ENCODE data around the gene PTPN20. TPM values are rescaled to one million over a fixed set of nuclear protein-coding genes. Genes with fewer than 3 reads are reported as not detected.

PTPN20 gene
- total RNA-seq, 1 experiment from 2014 or later: not detected

DNA sequence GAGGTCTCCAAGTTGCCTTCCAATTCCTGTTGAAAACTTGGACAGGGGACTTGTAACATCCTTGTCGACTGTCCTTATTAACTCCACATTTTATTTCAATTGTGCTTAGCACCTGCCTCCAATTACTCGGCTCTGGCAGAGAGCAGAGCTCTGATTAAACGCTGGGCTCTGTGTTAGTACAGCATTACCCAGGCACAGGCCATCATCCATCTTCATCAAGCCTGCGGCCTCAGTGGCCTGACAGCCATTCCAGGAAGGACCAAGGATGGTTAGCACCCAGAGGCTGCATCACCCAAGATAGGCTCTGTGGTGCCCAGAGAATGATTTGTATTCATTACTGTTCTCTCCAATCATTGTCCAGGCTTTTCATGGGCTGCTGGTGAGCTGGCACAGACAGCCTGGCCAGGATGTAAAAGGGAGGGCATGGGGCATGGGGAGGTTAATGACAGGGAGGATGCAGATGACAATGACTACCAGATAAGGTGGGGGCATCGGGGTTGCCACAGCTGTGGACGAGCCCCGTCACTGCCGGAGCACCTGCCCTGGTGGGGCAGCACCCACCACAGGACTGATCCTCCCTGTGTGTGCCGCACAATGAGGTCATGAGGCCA, 123.3 kb downstream of the PTPN20 start:
- Mint-ChIP-seq H3K9me3 (no peaks in the 10 kb centered on the region; a peak in 1 of 5 replicates), H3K27me3 (ENCODE audit: low read depth) (peaks cover 2% of the 10 kb centered on the region), H3K27ac (no peak overlapping the region), H3K36me3 (ENCODE audit: insufficient read depth in 1 of 3, low read depth in 3 of 3) (no peaks in the 10 kb centered on the region; a peak in 1 of 7 replicates), H3K4me1 (peaks cover 6% of the 10 kb centered on the region in 2 experiments), H3K4me3 (no peak overlapping the region)
- no peak overlapping the region for H3K27ac ChIP-seq (ENCODE audit: insufficient read length, low read depth, low read length)
- H2BK120ac ChIP-seq (ENCODE audit: low read depth, low read length, poor library complexity, severe bottlenecking): no peak overlapping the region
- no peaks in the 10 kb centered on the region for H3K27me3 ChIP-seq (ENCODE audit: insufficient read depth, low read length)
- TF ChIP-seq, protein P1, sequence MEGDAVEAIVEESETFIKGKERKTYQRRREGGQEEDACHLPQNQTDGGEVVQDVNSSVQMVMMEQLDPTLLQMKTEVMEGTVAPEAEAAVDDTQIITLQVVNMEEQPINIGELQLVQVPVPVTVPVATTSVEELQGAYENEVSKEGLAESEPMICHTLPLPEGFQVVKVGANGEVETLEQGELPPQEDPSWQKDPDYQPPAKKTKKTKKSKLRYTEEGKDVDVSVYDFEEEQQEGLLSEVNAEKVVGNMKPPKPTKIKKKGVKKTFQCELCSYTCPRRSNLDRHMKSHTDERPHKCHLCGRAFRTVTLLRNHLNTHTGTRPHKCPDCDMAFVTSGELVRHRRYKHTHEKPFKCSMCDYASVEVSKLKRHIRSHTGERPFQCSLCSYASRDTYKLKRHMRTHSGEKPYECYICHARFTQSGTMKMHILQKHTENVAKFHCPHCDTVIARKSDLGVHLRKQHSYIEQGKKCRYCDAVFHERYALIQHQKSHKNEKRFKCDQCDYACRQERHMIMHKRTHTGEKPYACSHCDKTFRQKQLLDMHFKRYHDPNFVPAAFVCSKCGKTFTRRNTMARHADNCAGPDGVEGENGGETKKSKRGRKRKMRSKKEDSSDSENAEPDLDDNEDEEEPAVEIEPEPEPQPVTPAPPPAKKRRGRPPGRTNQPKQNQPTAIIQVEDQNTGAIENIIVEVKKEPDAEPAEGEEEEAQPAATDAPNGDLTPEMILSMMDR (conservative IDR thresholded peaks at IDR 0.05): no peak
- no peak overlapping the region for H3K9ac ChIP-seq (ENCODE audit: extremely low read depth, insufficient read length, low read length)
- no peaks in the 10 kb centered on the region for H3K23me2 ChIP-seq (ENCODE audit: insufficient read length, low read depth, low read length, poor library complexity, severe bottlenecking)
- H3T11ph ChIP-seq (ENCODE audit: low read length): no peak overlapping the region
- H4K91ac ChIP-seq (ENCODE audit: insufficient read length, low read depth, low read length): no peak overlapping the region
- no peak overlapping the region for H2BK15ac ChIP-seq (ENCODE audit: low read depth, low read length)
- no peak overlapping the region for H3K23ac ChIP-seq (ENCODE audit: insufficient read length, low read depth, low read length)
- no peak for DNase-seq
- no peak overlapping the region for H3K14ac ChIP-seq (ENCODE audit: insufficient read depth, low read length)
- no peaks in the 10 kb centered on the region for H3K79me2 ChIP-seq (ENCODE audit: insufficient read depth, low read length)
- no peaks in the 10 kb centered on the region for H3K79me1 ChIP-seq (ENCODE audit: insufficient read depth, low read depth, low read length, poor library complexity, severe bottlenecking)
- no peak overlapping the region for H2AK5ac ChIP-seq (ENCODE audit: insufficient read length, low read length)
- H2BK12ac ChIP-seq (ENCODE audit: insufficient read length, low read depth, low read length): no peak overlapping the region
- H4K20me1 ChIP-seq (ENCODE audit: control insufficient read depth, insufficient read depth, insufficient read length): no peaks in the 10 kb centered on the region
- H2AFZ ChIP-seq (ENCODE audit: low read length): no peak overlapping the region
- no peak overlapping the region for H3K56ac ChIP-seq (ENCODE audit: insufficient read length, low read depth, low read length)
- no peak overlapping the region for H3K4me2 ChIP-seq (ENCODE audit: insufficient read depth, insufficient read length, low read length)
- H3K9me3 ChIP-seq (ENCODE audit: control insufficient read depth, low read depth, low read length): no peaks in the 10 kb centered on the region
- no peak overlapping the region for H2BK20ac ChIP-seq (ENCODE audit: low read depth, low read length, poor library complexity, severe bottlenecking)
- H4K8ac ChIP-seq (replicated peaks; ENCODE audit: insufficient read length, low read depth, low read length): no peak overlapping the region
- no peak overlapping the region for H4K5ac ChIP-seq (ENCODE audit: insufficient read length, low read depth, low read length)
- WGBS (ENCODE audit: extremely low coverage, insufficient read length, low lambda C conversion rate): no CpG with 5 or more reads among the region's 9 CpGs
- H3K18ac ChIP-seq (ENCODE audit: insufficient read length, low read depth, low read length): no peak overlapping the region
- no peak overlapping the region for H3K4ac ChIP-seq (ENCODE audit: low read depth, low read length)
- no peak overlapping the region for H2BK5ac ChIP-seq (ENCODE audit: insufficient read length, low read length)
- H3K4me1 ChIP-seq (ENCODE audit: insufficient read depth, low read length): no peaks in the 10 kb centered on the region

Data from H9 (cell line).